Hepatocyte (in vitro differentiated cells): ENCODE results near the gene APOA4. TPM values are rescaled to one million over a fixed set of nuclear protein-coding genes. Genes with fewer than 3 reads are reported as not detected.
A peak's percentile ranks its signal among the peaks of the same experiment; 100 is the strongest.

Experiments used
- DNase-seq: peaks from one replicate; pipeline ENCODE4 v3.0.0-alpha.2; 2016; ENCODE audit warnings: low spot score
- H2AFZ ChIP-seq: fragments of 200-600 bp; sonication (generic); 2 replicates; pipeline ENCODE4 v1.6.0; 2016; ENCODE audit warnings: antibody characterized with exemption, mild to moderate bottlenecking
- H3K27ac ChIP-seq: fragments of 200-600 bp; sonication (generic); 2 replicates; pipeline ENCODE4 v1.5.1; 2016; ENCODE audit warnings: mild to moderate bottlenecking
- H3K27me3 ChIP-seq: fragments of 200-600 bp; sonication (generic); 2 replicates; pipeline ENCODE4 v1.6.1; 2016
- H3K36me3 ChIP-seq: fragments of 200-600 bp; sonication (generic); replicated peaks from 2 replicates; pipeline ENCODE4 v1.5.1; 2016; ENCODE audit warnings: low read depth; ENCODE audit not compliant: insufficient read depth
- H3K4me1 ChIP-seq: fragments of 200-600 bp; sonication (generic); 2 replicates; pipeline ENCODE4 v1.5.1; 2016; ENCODE audit warnings: mild to moderate bottlenecking, moderate library complexity; ENCODE audit not compliant: insufficient read depth
- H3K4me2 ChIP-seq: fragments of 200-600 bp; sonication (generic); 2 replicates; pipeline ENCODE4 v1.6.0; 2016
- H3K4me3 ChIP-seq: fragments of 200-600 bp; sonication (generic); 2 replicates; pipeline ENCODE4 v1.5.1; 2016; ENCODE audit warnings: mild to moderate bottlenecking
- H3K79me2 ChIP-seq: fragments of 200-600 bp; sonication (generic); 2 replicates; pipeline ENCODE4 v1.6.0; 2017; ENCODE audit warnings: mild to moderate bottlenecking
- H3K9me2 ChIP-seq: fragments of 200-600 bp; sonication (generic); replicated peaks from 2 replicates; pipeline ENCODE4 v1.6.0; 2017; ENCODE audit warnings: mild to moderate bottlenecking; ENCODE audit not compliant: insufficient read depth
- H3K9me3 ChIP-seq: fragments of 200-600 bp; sonication (generic); 2 replicates; pipeline ENCODE4 v1.5.1; 2016; ENCODE audit warnings: low read depth, mild to moderate bottlenecking
- H4K20me1 ChIP-seq: fragments of 200-600 bp; sonication (generic); 2 replicates; pipeline ENCODE4 v1.6.0; 2016; ENCODE audit warnings: mild to moderate bottlenecking; ENCODE audit not compliant: insufficient read depth, poor library complexity, severe bottlenecking
- EZH2 ChIP-seq: fragments of 200-600 bp; sonication (generic); IDR thresholded peaks from 2 replicates; pipeline ENCODE4 v1.6.1; 2016; ENCODE audit warnings: antibody characterized with exemption, mild to moderate bottlenecking, borderline replicate concordance
- EZH2phosphoT487 ChIP-seq: fragments of 200-600 bp; sonication (generic); IDR thresholded peaks from one replicate; pipeline ENCODE4 v1.6.1; 2018; ENCODE audit warnings: antibody characterized with exemption, mild to moderate bottlenecking, low read depth, moderate library complexity; ENCODE audit not compliant: unreplicated experiment, severe bottlenecking
- WGBS: methylation state at CpG from one replicate; pipeline ENCODE4 v1.1.6; 2016; ENCODE audit warnings: low lambda C conversion rate; ENCODE audit errors: missing lambda C conversion rate; 5-methylcytosine and 5-hydroxymethylcytosine counted together
- polyA plus RNA-seq: library from polyadenylated mRNA; unstranded; fragments of >200 nt; fragmentation: Nextera tagmentation; extraction: Ambion mirVana; gene quantifications from 2 replicates; pipeline ENCODE4 v1.2.1, GENCODE V29; 2016
- total RNA-seq: library from RNA; depleted of rRNA; stranded (reverse); fragments of >200 nt; gene quantifications from 2 replicates; pipeline ENCODE4 v1.2.3, GENCODE V29; 2014
- TF ChIP-seq, protein P1 (sequence below): fragments of 200-600 bp; sonication (generic); IDR thresholded peaks from 2 replicates; pipeline ENCODE4 v1.5.1; 2016; ENCODE audit warnings: antibody characterized with exemption, mild to moderate bottlenecking; ENCODE audit not compliant: poor library complexity

The APOA4 gene
- total and polyA plus RNA-seq, 2 experiments from 2014 or later, result 810 to 1,133 TPM

DNA sequence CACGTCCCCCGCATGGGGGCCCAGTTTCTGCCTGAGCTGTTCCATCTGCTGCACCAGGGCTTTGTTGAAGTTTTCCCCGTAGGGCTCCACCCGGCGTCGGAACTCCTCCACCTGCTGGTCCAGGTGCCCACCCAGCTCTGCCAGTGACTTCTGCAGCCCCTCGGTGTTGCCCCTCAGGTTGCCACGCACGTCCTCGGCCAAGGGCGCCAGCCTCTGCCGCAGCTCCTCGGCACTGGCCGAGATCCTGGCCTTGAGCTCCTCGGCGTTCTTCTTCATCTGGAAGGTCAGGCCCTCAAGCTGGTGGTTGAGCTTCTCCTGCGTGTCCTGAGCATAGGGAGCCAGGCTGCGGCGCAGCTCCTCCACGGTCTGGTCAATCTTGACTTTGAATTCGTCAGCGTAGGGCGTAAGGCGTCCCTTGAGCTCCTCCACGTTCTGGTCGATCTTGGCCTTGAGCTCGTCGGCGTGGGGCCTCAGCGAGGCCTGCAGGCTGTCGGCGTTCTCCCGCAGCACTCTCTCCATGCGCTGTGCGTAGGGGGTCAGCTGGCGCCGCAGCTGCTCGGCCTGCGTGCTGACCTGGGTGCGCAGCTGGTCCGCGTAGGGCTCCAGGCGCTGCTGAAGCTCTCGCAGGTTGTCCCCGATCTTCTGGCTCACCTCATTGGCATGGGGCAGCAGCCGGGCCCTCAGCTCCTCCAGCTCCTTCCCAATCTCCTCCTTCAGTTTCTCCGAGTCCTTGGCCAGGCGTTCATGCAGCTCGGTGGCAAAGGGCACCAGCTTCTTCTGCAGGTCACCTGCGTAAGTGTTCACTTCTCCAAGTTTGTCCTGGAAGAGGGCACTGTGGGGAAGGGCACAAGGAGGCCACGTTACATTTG is 1.8 kb downstream of the APOA4 start:
- Histone ChIP-seq H2AFZ (no peak overlapping the region), H3K27ac (no peak overlapping the region), H3K79me2 (no peaks in the 10 kb centered on the region), H3K4me1 (peaks cover 14% of the 10 kb centered on the region), H3K9me2 (no peaks in the 10 kb centered on the region), H3K27me3 (no peaks in the 10 kb centered on the region), H3K9me3 (no peaks in the 10 kb centered on the region), H3K4me3 (no peak overlapping the region), H3K36me3 (no peaks in the 10 kb centered on the region), H4K20me1 (no peaks in the 10 kb centered on the region), H3K4me2 (no peak overlapping the region)
- TF ChIP-seq EZH2phosphoT487 (no peak), EZH2 (no peak)
- TF ChIP-seq, protein P1, sequence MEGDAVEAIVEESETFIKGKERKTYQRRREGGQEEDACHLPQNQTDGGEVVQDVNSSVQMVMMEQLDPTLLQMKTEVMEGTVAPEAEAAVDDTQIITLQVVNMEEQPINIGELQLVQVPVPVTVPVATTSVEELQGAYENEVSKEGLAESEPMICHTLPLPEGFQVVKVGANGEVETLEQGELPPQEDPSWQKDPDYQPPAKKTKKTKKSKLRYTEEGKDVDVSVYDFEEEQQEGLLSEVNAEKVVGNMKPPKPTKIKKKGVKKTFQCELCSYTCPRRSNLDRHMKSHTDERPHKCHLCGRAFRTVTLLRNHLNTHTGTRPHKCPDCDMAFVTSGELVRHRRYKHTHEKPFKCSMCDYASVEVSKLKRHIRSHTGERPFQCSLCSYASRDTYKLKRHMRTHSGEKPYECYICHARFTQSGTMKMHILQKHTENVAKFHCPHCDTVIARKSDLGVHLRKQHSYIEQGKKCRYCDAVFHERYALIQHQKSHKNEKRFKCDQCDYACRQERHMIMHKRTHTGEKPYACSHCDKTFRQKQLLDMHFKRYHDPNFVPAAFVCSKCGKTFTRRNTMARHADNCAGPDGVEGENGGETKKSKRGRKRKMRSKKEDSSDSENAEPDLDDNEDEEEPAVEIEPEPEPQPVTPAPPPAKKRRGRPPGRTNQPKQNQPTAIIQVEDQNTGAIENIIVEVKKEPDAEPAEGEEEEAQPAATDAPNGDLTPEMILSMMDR, result no peak
- DNase-seq, result no peak
- 96% methylated on average over 41 of the region's 51 CpGs for WGBS

DNA sequence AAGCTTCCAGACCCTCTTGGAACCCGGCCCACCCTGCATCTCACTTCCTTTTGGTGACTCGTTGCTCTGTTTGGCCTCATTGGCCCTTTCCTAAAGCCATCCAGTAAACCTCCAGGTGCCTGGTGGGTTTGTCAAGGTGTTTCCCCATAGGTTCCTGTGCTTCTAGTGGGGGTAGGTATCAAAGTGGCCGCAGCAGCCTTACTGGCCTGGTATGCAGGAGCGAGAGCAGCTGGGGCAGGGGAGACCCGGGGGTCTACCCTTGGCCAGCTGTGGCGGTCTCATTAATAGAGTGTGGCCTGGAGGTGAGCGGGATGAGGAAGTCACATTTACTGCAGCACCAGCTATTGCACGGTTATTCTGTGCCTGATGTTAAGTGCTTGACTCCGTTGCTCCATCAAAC is 4.1 kb downstream of the APOA4 start:
- WGBS, result 91% methylated on average over 9 of the region's 9 CpGs
- peaks cover 13% of the 10 kb centered on the region for H3K4me1 ChIP-seq
- H3K27ac ChIP-seq, result no peak overlapping the region

DNA sequence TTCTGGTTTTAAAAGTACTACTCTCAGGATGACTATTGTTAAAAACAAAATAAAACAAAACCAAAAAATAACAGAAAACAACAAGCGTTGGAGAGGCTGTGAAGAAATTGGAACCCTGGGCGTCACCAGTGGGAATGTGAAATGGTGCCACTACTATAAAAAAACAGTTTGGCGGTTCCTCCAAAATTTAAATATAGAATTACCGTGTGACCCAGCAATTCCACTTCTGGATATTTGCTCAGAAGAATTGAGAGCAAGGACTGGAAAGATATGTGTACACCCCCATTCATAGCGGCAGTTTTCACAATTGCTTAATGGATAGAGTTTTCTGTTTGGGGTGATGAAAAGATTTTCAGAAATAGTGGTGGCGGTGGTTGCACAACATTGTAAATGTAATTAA is 8.6 kb downstream of the APOA4 start:
- no peak for DNase-seq
- TF ChIP-seq, protein P1, result no peak
- H3K9me2 ChIP-seq, result no peaks in the 10 kb centered on the region
- H3K4me1 ChIP-seq, result peaks cover 10% of the 10 kb centered on the region
- H2AFZ ChIP-seq, result no peak overlapping the region
- no peak overlapping the region for H3K4me3 ChIP-seq
- H3K36me3 ChIP-seq, result no peaks in the 10 kb centered on the region
- H3K9me3 ChIP-seq, result no peaks in the 10 kb centered on the region
- H3K27me3 ChIP-seq, result no peaks in the 10 kb centered on the region
- peak overlapping the region; percentile 52 for H3K27ac ChIP-seq
- 89% methylated on average over 6 of the region's 6 CpGs for WGBS
- H3K4me2 ChIP-seq, result no peak overlapping the region
- no peaks in the 10 kb centered on the region for H4K20me1 ChIP-seq
- no peaks in the 10 kb centered on the region for H3K79me2 ChIP-seq

More for the DNA sequence above, 4.1 kb downstream of the APOA4 start:
- no peaks in the 10 kb centered on the region for H3K36me3 ChIP-seq
- no peak for TF ChIP-seq EZH2phosphoT487
- no peak overlapping the region for H2AFZ ChIP-seq
- no peaks in the 10 kb centered on the region for H4K20me1 ChIP-seq
- no peaks in the 10 kb centered on the region for H3K79me2 ChIP-seq
- DNase-seq, result no peak
- no peak overlapping the region for H3K4me2 ChIP-seq
- H3K9me2 ChIP-seq, result no peaks in the 10 kb centered on the region
- no peak overlapping the region for H3K4me3 ChIP-seq
- H3K27me3 ChIP-seq, result no peaks in the 10 kb centered on the region
- no peaks in the 10 kb centered on the region for H3K9me3 ChIP-seq

DNA sequence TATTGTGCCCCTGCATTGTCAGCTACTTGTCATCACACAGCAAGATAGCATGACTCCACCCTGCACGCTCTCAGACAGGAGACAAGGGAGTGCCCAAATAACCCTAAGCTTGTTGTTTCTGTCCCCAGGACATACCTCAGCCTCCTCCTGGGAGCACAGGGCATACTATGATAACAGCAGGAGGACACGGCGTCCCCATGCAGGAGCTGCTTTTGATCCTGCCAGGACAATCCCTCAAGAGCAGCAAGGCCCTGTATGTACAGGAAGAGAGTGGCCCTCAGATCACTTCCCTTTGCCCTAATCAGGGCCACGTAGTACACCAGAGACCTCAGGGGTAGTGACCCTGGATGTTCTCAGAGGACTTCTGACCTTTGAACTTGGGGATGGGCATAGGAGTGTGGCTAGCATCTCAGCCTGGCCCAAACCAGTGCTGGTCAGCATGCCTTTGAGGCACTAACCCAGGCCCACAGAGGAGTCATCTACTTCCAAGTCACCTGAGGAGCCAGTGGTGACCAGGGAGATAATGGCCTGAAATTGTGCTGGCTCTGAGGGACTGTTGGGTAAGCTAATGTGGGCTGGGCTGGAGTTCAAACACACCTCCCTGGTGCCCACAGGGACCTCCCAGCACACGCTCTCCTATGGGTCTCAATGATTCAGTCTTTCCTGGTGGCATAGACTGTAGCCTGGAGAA is 9.2 kb downstream of the APOA4 start:
- 70% methylated on average over 5 of the region's 5 CpGs for WGBS
- Histone ChIP-seq H3K4me3 (no peak overlapping the region), H3K79me2 (no peaks in the 10 kb centered on the region), H3K27ac (peak overlapping the region; percentile 52), H3K4me1 (peaks cover 10% of the 10 kb centered on the region), H3K36me3 (no peaks in the 10 kb centered on the region), H3K9me3 (no peaks in the 10 kb centered on the region), H3K9me2 (no peaks in the 10 kb centered on the region), H3K27me3 (no peaks in the 10 kb centered on the region), H3K4me2 (no peak overlapping the region), H2AFZ (no peak overlapping the region), H4K20me1 (no peaks in the 10 kb centered on the region)
- TF ChIP-seq, protein P1, result no peak
- TF ChIP-seq EZH2 (no peak), EZH2phosphoT487 (no peak)
- DNase-seq, result no peak
